NT2/D1 (cell line): ENCODE results near the gene HBG1.

ENCODE experiments used
- DNase-seq: peaks from one replicate; pipeline ENCODE4 v3.0.0-alpha.2; 2011; ENCODE audit warnings: low read depth, low spot score
- H3K27me3 ChIP-seq: 2 replicates; pipeline ENCODE4 v1.6.0; 2011; ENCODE audit warnings: mild to moderate bottlenecking; ENCODE audit not compliant: insufficient read length, insufficient read depth
- H3K36me3 ChIP-seq: 2 replicates; pipeline ENCODE4 v1.6.1; 2011; ENCODE audit warnings: mild to moderate bottlenecking, low read length, mixed read lengths; ENCODE audit not compliant: insufficient read depth, insufficient read length
- H3K4me1 ChIP-seq: 2 replicates; pipeline ENCODE4 v1.5.1; 2011; ENCODE audit not compliant: insufficient read depth, insufficient read length
- H3K4me3 ChIP-seq: 2 replicates; pipeline ENCODE4 v1.5.1; 2011; ENCODE audit warnings: low read depth; ENCODE audit not compliant: insufficient read length
- H3K9ac ChIP-seq: 2 replicates; pipeline ENCODE4 v1.6.0; 2011; ENCODE audit warnings: low read depth; ENCODE audit not compliant: insufficient read length
- H3K9me3 ChIP-seq: 2 replicates; pipeline ENCODE4 v1.5.1; 2011; ENCODE audit warnings: mild to moderate bottlenecking, low read length; ENCODE audit not compliant: insufficient read depth
- SUZ12 ChIP-seq: IDR thresholded peaks from 2 replicates; pipeline ENCODE4 v1.6.1; 2011; ENCODE audit not compliant: insufficient read length, insufficient read depth; ENCODE audit errors: extremely low read depth
- YY1 ChIP-seq: IDR thresholded peaks from 2 replicates; pipeline ENCODE4 v1.6.1; 2011; ENCODE audit not compliant: insufficient read length, insufficient read depth
- ZNF274 ChIP-seq: IDR thresholded peaks from 2 replicates; pipeline ENCODE4 v1.6.1; 2011; ENCODE audit warnings: mild to moderate bottlenecking, low read depth, low read length

The HBG1 gene

DNA sequence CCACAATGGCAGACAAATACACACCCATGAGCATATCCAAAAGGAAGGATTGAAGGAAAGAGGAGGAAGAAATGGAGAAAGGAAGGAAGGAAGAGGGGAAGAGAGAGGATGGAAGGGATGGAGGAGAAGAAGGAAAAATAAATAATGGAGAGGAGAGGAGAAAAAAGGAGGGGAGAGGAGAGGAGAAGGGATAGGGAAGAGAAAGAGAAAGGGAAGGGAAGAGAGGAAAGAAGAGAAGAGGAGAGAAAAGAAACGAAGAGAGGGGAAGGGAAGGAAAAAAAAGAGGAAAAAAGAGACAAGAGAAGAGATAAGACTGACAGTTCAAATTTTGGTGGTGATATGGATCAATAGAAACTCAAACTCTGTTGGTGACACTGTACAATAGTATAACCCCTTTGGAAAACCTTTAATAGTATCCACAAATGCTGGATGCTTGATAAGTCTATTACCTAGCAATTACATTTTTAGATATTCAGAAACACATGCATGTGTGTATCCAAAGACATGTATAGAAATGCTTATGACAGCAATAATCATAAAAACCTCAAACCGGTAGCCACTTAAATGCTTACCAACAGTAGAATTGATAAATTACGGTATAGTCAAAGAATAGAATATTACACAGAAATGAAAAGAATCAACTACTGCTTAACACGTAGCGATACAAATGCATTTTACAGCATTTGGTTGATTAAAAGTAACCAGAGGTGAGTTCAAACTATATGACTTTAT lies 14.1 kb downstream of the HBG1 start:
- Histone ChIP-seq H3K4me1 (no peaks in the 10 kb centered on the region), H3K9ac (no peak overlapping the region), H3K36me3 (no peaks in the 10 kb centered on the region), H3K9me3 (no peaks in the 10 kb centered on the region), H3K4me3 (no peak overlapping the region), H3K27me3 (no peaks in the 10 kb centered on the region)
- no peak for DNase-seq
- TF ChIP-seq SUZ12 (no peak), ZNF274 (no peak), YY1 (no peak)

GRCh38 chr11:5234381-5234834 lies 15.2 kb downstream of the HBG1 start, which contains the start of gene HBD:
Gene HBD (minus strand): TSS chr11:5234483. CDS start chr11:5234433, 50 bp downstream.
- H3K4me3 ChIP-seq: no peak within 1 kb of the TSS
- no peak for TF ChIP-seq ZNF274
- no peak for TF ChIP-seq SUZ12
- TF ChIP-seq YY1: no peak
- no peak within 1 kb of the TSS for H3K9ac ChIP-seq
- DNase-seq: no peak
- no peaks in the 10 kb centered on the region for H3K27me3 ChIP-seq
- no peaks in the 10 kb centered on the region for H3K4me1 ChIP-seq
- no peaks in the 10 kb centered on the region for H3K9me3 ChIP-seq
- H3K36me3 ChIP-seq: no peaks in the 10 kb centered on the region

- TF ChIP-seq SUZ12 (no peak), ZNF274 (no peak), YY1 (no peak)
- Histone ChIP-seq H3K27me3 (no peaks in the 10 kb centered on the region), H3K4me3 (no peak overlapping the region)
These were observed 16.4 kb downstream of the HBG1 start for GRCh38 chr11:5233307-5233706.

DNA sequence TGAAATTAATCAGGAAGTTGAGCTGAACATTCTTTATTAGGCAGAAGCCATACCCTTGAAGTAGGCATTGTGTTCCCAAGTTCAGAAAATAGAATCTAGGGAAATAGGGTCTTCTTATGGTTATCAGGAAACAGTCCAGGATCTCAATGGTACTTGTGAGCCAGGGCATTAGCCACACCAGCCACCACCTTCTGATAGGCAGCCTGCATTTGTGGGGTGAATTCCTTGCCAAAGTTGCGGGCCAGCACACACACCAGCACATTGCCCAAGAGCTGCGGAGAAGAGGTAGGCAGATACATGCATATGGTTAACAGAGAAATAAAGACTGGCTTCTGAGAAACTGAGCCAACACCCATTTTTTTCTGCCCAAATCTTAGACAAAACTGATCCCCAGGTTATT lies 16.8 kb downstream of the HBG1 start:
- DNase-seq: no peak
- Histone ChIP-seq H3K9me3 (no peaks in the 10 kb centered on the region), H3K4me1 (no peaks in the 10 kb centered on the region), H3K9ac (no peak overlapping the region), H3K27me3 (no peaks in the 10 kb centered on the region), H3K36me3 (no peaks in the 10 kb centered on the region), H3K4me3 (no peak overlapping the region)
- TF ChIP-seq YY1 (no peak), ZNF274 (no peak), SUZ12 (no peak)

More at GRCh38 chr11:5233307-5233706, 16.4 kb downstream of the HBG1 start:
- DNase-seq: no peak
- no peaks in the 10 kb centered on the region for H3K36me3 ChIP-seq
- no peak overlapping the region for H3K9ac ChIP-seq
- H3K4me1 ChIP-seq: no peaks in the 10 kb centered on the region
- H3K9me3 ChIP-seq: no peaks in the 10 kb centered on the region

- no peak overlapping the region for H3K9ac ChIP-seq
- no peaks in the 10 kb centered on the region for H3K27me3 ChIP-seq
- DNase-seq: no peak
These were observed 17.5 kb downstream of the HBG1 start for GRCh38 chr11:5232176-5232575.

GRCh38 chr11:5231111-5231510 lies 18.5 kb downstream of the HBG1 start:
- Histone ChIP-seq H3K4me1 (no peaks in the 10 kb centered on the region), H3K9ac (no peak overlapping the region), H3K27me3 (no peaks in the 10 kb centered on the region), H3K4me3 (no peak overlapping the region), H3K9me3 (no peaks in the 10 kb centered on the region), H3K36me3 (no peaks in the 10 kb centered on the region)
- TF ChIP-seq ZNF274 (no peak), SUZ12 (no peak), YY1 (no peak)
- DNase-seq: no peak

More at GRCh38 chr11:5232176-5232575, 17.5 kb downstream of the HBG1 start:
- Histone ChIP-seq H3K36me3 (no peaks in the 10 kb centered on the region), H3K9me3 (no peaks in the 10 kb centered on the region), H3K4me3 (no peak overlapping the region), H3K4me1 (no peaks in the 10 kb centered on the region)
- no peak for TF ChIP-seq SUZ12
- TF ChIP-seq YY1: no peak
- TF ChIP-seq ZNF274: no peak

- no peak for DNase-seq
- H3K9ac ChIP-seq: no peak overlapping the region
- no peaks in the 10 kb centered on the region for H3K36me3 ChIP-seq
- H3K27me3 ChIP-seq: no peaks in the 10 kb centered on the region
- no peak for TF ChIP-seq SUZ12
- TF ChIP-seq ZNF274: no peak
- no peak for TF ChIP-seq YY1
- no peak overlapping the region for H3K4me3 ChIP-seq
- H3K9me3 ChIP-seq: no peaks in the 10 kb centered on the region
- H3K4me1 ChIP-seq: no peaks in the 10 kb centered on the region
These were observed 19.4 kb downstream of the HBG1 start for GRCh38 chr11:5230266-5230665.
